GM23338 (cell line): ENCODE data around the gene PTRHD1. TPM values are rescaled to one million over a fixed set of nuclear protein-coding genes. Genes with fewer than 3 reads are reported as not detected.

ENCODE experiments used
- ATAC-seq: fragments of 200-7000 bp; cut with Tn5 transposase; 3 replicates; pipeline ENCODE4 v1.9.1; 2020
- DNase-seq: peaks from one replicate; pipeline ENCODE4 v3.0.0-alpha.2; 2015; ENCODE audit warnings: low spot score
- H2AFZ ChIP-seq: fragments of 200-600 bp; sonication (generic); 2 replicates; pipeline ENCODE4 v1.8.0; 2016; ENCODE audit warnings: antibody characterized with exemption, mild to moderate bottlenecking, moderate library complexity
- H3F3A ChIP-seq: fragments of 200-600 bp; sonication (generic); replicated peaks from 2 replicates; pipeline ENCODE4 v1.8.0; 2017; ENCODE audit warnings: antibody characterized with exemption, mixed run types, low read depth
- H3K27ac ChIP-seq: fragments of 200-600 bp; sonication (generic); 2 replicates; pipeline ENCODE4 v1.6.1; 2016; ENCODE audit warnings: low read depth
- H3K27me3 ChIP-seq: fragments of 200-600 bp; sonication (generic); 2 replicates; pipeline ENCODE4 v1.8.0; 2016; ENCODE audit warnings: mild to moderate bottlenecking, mixed run types, moderate library complexity; ENCODE audit not compliant: insufficient read depth
- H3K36me3 ChIP-seq: fragments of 200-600 bp; sonication (generic); 2 replicates; pipeline ENCODE4 v1.8.0; 2016; ENCODE audit warnings: mild to moderate bottlenecking; ENCODE audit not compliant: insufficient read depth
- H3K4me1 ChIP-seq: fragments of 200-600 bp; sonication (generic); 2 replicates; pipeline ENCODE4 v1.8.0; 2016; ENCODE audit warnings: mild to moderate bottlenecking, moderate library complexity; ENCODE audit not compliant: insufficient read depth
- H3K4me2 ChIP-seq: fragments of 200-600 bp; sonication (generic); 2 replicates; pipeline ENCODE4 v1.7.1; 2017; ENCODE audit warnings: mixed run types
- H3K4me3 ChIP-seq: fragments of 200-600 bp; sonication (generic); 2 replicates; pipeline ENCODE4 v1.6.1; 2016; ENCODE audit warnings: mixed run types
- H3K79me2 ChIP-seq: fragments of 200-600 bp; sonication (generic); replicated peaks from 2 replicates; pipeline ENCODE4 v1.8.0; 2017; ENCODE audit warnings: mild to moderate bottlenecking; ENCODE audit not compliant: insufficient read depth
- H3K9me2 ChIP-seq: fragments of 200-600 bp; sonication (generic); 2 replicates; pipeline ENCODE4 v1.8.0; 2017; ENCODE audit not compliant: insufficient read depth
- H4K20me1 ChIP-seq: fragments of 200-600 bp; sonication (generic); replicated peaks from 2 replicates; pipeline ENCODE4 v1.8.0; 2017; ENCODE audit warnings: mild to moderate bottlenecking; ENCODE audit not compliant: insufficient read depth
- H3K27ac Mint-ChIP-seq: 2 replicates; pipeline ENCODE4 v1.8.0; 2020; ENCODE audit warnings: inconsistent platforms, mild to moderate bottlenecking, moderate library complexity, mixed read lengths
- H3K27me3 Mint-ChIP-seq: 3 replicates; pipeline ENCODE4 v1.8.0; 2022; ENCODE audit warnings: low read depth, mild to moderate bottlenecking, moderate library complexity, mixed read lengths, inconsistent platforms; ENCODE audit not compliant: insufficient read depth, poor library complexity
- H3K36me3 Mint-ChIP-seq: 3 replicates; pipeline ENCODE4 v1.8.0; 2021; ENCODE audit warnings: low read depth, mild to moderate bottlenecking, inconsistent platforms, moderate library complexity, mixed read lengths
- H3K4me1 Mint-ChIP-seq: 3 replicates; pipeline ENCODE4 v1.8.0; 2020; ENCODE audit warnings: mild to moderate bottlenecking, inconsistent platforms, mixed read lengths
- H3K4me3 Mint-ChIP-seq: 3 replicates; pipeline ENCODE4 v1.8.0; 2021; ENCODE audit warnings: moderate library complexity, mild to moderate bottlenecking, inconsistent platforms, mixed read lengths
- H3K9me3 Mint-ChIP-seq: 3 replicates; pipeline ENCODE4 v1.8.0; 2020; ENCODE audit warnings: moderate library complexity, mild to moderate bottlenecking, inconsistent platforms, mixed read lengths
- EZH2 ChIP-seq: fragments of 200-600 bp; sonication (generic); IDR thresholded peaks from one replicate; pipeline ENCODE4 v1.8.0; 2017; ENCODE audit warnings: antibody characterized with exemption, mild to moderate bottlenecking, low read depth; ENCODE audit not compliant: unreplicated experiment
- JUNB ChIP-seq: IDR thresholded peaks from one replicate; pipeline ENCODE4 v1.6.1; 2016; ENCODE audit warnings: antibody characterized with exemption; ENCODE audit not compliant: unreplicated experiment
- POLR2AphosphoS5 ChIP-seq: IDR thresholded peaks from 2 replicates; pipeline ENCODE4 v1.6.1; 2016; ENCODE audit warnings: antibody characterized with exemption, low read depth
- STAT1 ChIP-seq: IDR thresholded peaks from one replicate; pipeline ENCODE4 v1.6.1; 2016; ENCODE audit warnings: antibody characterized with exemption; ENCODE audit not compliant: unreplicated experiment
- ZNF114 ChIP-seq: fragments of 250-450 bp; sonication (Bioruptor Pico); IDR thresholded peaks from 2 replicates; pipeline ENCODE4 v1.5.0; 2020; ENCODE audit warnings: mild to moderate bottlenecking, moderate library complexity
- polyA plus RNA-seq: library from polyadenylated mRNA; unstranded; fragments of >200 nt; fragmentation: Nextera tagmentation; extraction: Ambion mirVana; gene quantifications from 2 replicates; pipeline ENCODE4 v1.2.1, GENCODE V29; 2016
- total RNA-seq: library from RNA; depleted of rRNA; stranded (reverse); fragments of >200 nt; shearing (Covaris generic); gene quantifications from 2 replicates; pipeline ENCODE4 v1.2.3, GENCODE V29; 2014
- TF ChIP-seq, protein P1 (sequence below): IDR thresholded peaks from one replicate; pipeline ENCODE4 v1.6.1; 2018; ENCODE audit warnings: antibody characterized with exemption; ENCODE audit not compliant: unreplicated experiment
- TF ChIP-seq, protein P2 (sequence below): fragments of 250-450 bp; sonication (Bioruptor Pico); IDR thresholded peaks from 2 replicates; pipeline ENCODE4 v1.5.0; 2020; ENCODE audit warnings: mild to moderate bottlenecking, moderate library complexity

The PTRHD1 gene
- total and polyA plus RNA-seq, 2 experiments from 2014 or later, result 46.9 to 105 TPM

DNA sequence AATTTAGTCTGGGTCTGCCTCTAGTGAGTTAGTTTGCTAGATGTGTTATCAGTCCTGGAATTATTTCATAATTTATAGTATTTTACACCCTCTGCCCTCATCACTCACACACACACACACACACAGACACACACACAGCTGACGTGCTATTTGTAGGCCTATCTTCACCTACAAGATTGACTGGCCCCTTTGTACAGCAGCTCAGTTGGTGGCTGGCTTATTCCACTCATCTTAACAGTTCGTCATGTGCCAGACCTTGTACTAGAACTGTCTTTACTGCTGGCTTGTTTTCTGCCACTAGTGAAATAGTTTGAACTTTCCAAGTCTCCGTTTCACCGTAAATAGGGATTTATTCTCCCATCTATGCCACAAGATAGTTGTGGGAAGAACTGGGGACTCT lies 21.3 kb upstream of the PTRHD1 start:
- no peak for ATAC-seq
- Mint-ChIP-seq H3K27ac (no peak overlapping the region), H3K27me3 (peaks cover 3% of the 10 kb centered on the region)

More for the DNA sequence above, 21.3 kb upstream of the PTRHD1 start:
- Mint-ChIP-seq H3K9me3 (no peaks in the 10 kb centered on the region), H3K4me1 (peaks cover 4% of the 10 kb centered on the region; the same call in 2 of the 3 replicates), H3K4me3 (no peak overlapping the region), H3K36me3 (peaks cover 67% of the 10 kb centered on the region)
- peaks cover 35% of the 10 kb centered on the region; the same call in 1 of the 2 replicates for H3K36me3 ChIP-seq
- peaks cover 21% of the 10 kb centered on the region for H4K20me1 ChIP-seq
- 0 out of 2 replicates have a peak, but pooled peaks cover 12% of the 10 kb centered on the region for H3F3A ChIP-seq
- H3K27ac ChIP-seq, result no peak overlapping the region
- H3K4me1 ChIP-seq, result no peaks in the 10 kb centered on the region
- no peak overlapping the region for H3K4me2 ChIP-seq
- H2AFZ ChIP-seq, result no peak overlapping the region
- no peaks in the 10 kb centered on the region for H3K27me3 ChIP-seq
- DNase-seq, result no peak
- H3K79me2 ChIP-seq, result peaks cover 58% of the 10 kb centered on the region
- no peaks in the 10 kb centered on the region for H3K9me2 ChIP-seq
- no peak for TF ChIP-seq JUNB
- no peak for TF ChIP-seq STAT1
- TF ChIP-seq ZNF114 (CRISPR knock-in tag), result no peak
- no peak for TF ChIP-seq EZH2
- no peak for TF ChIP-seq POLR2AphosphoS5
- TF ChIP-seq, protein P1, sequence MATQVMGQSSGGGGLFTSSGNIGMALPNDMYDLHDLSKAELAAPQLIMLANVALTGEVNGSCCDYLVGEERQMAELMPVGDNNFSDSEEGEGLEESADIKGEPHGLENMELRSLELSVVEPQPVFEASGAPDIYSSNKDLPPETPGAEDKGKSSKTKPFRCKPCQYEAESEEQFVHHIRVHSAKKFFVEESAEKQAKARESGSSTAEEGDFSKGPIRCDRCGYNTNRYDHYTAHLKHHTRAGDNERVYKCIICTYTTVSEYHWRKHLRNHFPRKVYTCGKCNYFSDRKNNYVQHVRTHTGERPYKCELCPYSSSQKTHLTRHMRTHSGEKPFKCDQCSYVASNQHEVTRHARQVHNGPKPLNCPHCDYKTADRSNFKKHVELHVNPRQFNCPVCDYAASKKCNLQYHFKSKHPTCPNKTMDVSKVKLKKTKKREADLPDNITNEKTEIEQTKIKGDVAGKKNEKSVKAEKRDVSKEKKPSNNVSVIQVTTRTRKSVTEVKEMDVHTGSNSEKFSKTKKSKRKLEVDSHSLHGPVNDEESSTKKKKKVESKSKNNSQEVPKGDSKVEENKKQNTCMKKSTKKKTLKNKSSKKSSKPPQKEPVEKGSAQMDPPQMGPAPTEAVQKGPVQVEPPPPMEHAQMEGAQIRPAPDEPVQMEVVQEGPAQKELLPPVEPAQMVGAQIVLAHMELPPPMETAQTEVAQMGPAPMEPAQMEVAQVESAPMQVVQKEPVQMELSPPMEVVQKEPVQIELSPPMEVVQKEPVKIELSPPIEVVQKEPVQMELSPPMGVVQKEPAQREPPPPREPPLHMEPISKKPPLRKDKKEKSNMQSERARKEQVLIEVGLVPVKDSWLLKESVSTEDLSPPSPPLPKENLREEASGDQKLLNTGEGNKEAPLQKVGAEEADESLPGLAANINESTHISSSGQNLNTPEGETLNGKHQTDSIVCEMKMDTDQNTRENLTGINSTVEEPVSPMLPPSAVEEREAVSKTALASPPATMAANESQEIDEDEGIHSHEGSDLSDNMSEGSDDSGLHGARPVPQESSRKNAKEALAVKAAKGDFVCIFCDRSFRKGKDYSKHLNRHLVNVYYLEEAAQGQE, result no peak
- TF ChIP-seq, protein P2, sequence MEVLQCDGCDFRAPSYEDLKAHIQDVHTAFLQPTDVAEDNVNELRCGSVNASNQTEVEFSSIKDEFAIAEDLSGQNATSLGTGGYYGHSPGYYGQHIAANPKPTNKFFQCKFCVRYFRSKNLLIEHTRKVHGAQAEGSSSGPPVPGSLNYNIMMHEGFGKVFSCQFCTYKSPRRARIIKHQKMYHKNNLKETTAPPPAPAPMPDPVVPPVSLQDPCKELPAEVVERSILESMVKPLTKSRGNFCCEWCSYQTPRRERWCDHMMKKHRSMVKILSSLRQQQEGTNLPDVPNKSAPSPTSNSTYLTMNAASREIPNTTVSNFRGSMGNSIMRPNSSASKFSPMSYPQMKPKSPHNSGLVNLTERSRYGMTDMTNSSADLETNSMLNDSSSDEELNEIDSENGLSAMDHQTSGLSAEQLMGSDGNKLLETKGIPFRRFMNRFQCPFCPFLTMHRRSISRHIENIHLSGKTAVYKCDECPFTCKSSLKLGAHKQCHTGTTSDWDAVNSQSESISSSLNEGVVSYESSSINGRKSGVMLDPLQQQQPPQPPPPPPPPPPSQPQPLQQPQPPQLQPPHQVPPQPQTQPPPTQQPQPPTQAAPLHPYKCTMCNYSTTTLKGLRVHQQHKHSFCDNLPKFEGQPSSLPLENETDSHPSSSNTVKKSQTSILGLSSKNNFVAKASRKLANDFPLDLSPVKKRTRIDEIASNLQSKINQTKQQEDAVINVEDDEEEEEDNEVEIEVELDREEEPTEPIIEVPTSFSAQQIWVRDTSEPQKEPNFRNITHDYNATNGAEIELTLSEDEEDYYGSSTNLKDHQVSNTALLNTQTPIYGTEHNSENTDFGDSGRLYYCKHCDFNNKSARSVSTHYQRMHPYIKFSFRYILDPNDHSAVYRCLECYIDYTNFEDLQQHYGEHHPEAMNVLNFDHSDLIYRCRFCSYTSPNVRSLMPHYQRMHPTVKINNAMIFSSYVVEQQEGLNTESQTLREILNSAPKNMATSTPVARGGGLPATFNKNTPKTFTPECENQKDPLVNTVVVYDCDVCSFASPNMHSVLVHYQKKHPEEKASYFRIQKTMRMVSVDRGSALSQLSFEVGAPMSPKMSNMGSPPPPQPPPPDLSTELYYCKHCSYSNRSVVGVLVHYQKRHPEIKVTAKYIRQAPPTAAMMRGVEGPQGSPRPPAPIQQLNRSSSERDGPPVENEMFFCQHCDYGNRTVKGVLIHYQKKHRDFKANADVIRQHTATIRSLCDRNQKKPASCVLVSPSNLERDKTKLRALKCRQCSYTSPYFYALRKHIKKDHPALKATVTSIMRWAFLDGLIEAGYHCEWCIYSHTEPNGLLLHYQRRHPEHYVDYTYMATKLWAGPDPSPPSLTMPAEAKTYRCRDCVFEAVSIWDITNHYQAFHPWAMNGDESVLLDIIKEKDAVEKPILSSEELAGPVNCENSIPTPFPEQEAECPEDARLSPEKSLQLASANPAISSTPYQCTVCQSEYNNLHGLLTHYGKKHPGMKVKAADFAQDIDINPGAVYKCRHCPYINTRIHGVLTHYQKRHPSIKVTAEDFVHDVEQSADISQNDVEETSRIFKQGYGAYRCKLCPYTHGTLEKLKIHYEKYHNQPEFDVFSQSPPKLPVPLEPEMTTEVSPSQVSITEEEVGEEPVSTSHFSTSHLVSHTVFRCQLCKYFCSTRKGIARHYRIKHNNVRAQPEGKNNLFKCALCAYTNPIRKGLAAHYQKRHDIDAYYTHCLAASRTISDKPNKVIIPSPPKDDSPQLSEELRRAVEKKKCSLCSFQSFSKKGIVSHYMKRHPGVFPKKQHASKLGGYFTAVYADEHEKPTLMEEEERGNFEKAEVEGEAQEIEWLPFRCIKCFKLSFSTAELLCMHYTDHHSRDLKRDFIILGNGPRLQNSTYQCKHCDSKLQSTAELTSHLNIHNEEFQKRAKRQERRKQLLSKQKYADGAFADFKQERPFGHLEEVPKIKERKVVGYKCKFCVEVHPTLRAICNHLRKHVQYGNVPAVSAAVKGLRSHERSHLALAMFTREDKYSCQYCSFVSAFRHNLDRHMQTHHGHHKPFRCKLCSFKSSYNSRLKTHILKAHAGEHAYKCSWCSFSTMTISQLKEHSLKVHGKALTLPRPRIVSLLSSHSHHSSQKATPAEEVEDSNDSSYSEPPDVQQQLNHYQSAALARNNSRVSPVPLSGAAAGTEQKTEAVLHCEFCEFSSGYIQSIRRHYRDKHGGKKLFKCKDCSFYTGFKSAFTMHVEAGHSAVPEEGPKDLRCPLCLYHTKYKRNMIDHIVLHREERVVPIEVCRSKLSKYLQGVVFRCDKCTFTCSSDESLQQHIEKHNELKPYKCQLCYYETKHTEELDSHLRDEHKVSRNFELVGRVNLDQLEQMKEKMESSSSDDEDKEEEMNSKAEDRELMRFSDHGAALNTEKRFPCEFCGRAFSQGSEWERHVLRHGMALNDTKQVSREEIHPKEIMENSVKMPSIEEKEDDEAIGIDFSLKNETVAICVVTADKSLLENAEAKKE (CRISPR knock-in tag), result no peak
- H3K4me3 ChIP-seq, result no peak overlapping the region
